HL-60/S4 treated with phorbol 12-myristate 13-acetate at 8.2 ng/mL for 4 days and 3 days (cell line): ENCODE measurements around the gene PHAX.

ENCODE experiments used
- in situ Hi-C: fragments of 300-500 bp; cut with MboI; formaldehyde crosslinking; loops from 2 replicates; pipeline ENCODE4 v1.15.0; 2022; ENCODE audit warnings: low sequenced_read_pairs

Gene PHAX

DNA sequence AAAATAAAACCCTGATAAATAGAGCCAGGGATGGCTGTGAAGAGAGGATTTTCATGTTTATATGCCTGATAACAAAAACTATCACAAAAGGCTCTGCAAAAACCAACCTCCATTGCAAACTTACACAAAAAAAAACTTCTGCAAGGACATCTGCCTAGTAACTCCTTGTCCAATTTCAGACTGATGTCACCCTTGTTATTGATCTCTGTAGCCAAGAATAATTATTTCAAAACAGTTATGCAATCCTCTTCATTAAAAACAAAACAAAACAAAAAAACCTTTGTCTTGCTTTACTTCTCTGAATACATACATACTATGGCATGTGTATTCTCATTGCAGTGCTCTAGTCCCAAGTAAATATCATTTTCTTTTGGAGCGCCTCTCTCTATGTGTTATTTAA lies 49.7 kb downstream of the PHAX start:
- in situ Hi-C loops, result loop anchor here (25.0 kb wide), 1 partner anchor 662 kb away; no protein-coding TSS in a partner anchor

DNA sequence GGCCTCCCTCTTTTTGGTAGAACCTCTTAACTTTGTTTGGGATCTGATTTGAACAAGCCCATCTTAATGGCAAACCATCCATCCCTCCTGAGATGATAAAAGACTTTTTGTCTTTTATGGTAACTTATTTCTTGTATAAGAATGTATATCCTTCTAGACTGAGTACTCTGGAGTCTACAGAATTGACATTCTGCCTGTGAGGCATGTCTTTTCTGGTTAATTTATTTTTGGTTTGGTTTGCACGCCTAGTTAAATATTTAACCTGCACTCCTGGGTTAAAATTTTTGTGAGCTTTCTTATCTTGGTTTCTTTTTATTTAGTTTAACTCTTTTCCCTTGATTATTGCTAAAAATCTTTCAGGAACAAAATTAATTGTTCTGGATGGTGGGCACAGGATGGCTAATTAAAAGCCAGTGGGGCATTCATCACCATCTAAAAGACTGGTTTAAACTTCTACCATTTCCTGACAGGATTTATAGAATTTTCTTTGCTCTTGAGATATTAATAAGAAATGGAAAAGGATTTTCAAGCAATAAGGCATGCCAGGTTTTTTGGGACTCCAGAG lies 50.3 kb downstream of the PHAX start:
- in situ Hi-C loops, result loop anchor here (25.0 kb wide), 1 partner anchor 661 kb away; no protein-coding TSS in a partner anchor

DNA sequence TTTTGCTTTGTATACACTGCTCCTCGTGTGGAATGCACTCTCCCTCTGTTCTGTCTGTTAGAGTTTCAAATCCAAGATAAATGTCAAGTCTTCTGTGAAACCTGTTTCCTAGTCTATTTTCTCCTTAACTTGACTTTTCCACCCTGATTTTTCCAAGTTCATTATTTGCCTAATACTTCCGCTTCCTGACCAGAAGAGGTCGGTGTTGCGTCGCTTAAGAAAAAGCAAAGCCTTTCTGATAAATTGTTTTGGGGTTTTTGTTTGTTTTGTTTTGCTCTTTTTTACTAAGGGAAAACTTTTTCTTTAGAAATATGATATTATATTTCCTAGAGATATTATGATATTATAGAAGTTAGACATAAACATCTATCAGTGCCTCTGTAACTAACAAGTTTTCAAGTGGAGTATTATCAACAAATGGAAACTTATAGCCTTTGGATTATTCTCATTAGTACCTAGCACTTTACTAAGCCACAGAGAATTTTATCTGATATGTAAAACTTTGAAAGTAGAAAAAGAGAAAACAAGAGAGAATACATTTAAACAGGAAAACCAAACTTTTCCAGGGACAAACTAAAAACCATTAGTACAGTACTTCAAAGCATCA lies 55.8 kb downstream of the PHAX start:
- in situ Hi-C loops, result loop anchor here (25.0 kb wide), 1 partner anchor 656 kb away; no protein-coding TSS in a partner anchor

DNA sequence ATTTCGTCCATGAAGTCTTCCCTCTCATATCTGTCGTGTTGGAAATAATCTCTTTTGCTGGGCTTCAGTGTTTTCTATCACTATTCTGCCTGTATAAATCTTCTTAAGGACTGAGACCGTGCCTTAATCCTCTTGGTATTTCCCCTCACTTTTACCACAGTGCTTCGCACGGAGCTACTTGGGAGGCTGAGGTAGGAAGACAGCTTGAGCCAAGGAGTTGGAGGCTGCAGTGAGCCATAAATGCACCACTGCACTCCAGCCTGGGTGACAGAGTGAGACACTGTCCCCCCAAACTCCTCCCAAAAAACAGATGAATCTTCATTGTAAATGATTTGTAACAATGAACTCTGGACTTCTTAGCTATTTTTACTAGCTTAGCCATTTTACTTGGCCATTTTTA lies 57.8 kb downstream of the PHAX start:
- in situ Hi-C loops, result loop anchor here (25.0 kb wide), 1 partner anchor 654 kb away; no protein-coding TSS in a partner anchor

DNA sequence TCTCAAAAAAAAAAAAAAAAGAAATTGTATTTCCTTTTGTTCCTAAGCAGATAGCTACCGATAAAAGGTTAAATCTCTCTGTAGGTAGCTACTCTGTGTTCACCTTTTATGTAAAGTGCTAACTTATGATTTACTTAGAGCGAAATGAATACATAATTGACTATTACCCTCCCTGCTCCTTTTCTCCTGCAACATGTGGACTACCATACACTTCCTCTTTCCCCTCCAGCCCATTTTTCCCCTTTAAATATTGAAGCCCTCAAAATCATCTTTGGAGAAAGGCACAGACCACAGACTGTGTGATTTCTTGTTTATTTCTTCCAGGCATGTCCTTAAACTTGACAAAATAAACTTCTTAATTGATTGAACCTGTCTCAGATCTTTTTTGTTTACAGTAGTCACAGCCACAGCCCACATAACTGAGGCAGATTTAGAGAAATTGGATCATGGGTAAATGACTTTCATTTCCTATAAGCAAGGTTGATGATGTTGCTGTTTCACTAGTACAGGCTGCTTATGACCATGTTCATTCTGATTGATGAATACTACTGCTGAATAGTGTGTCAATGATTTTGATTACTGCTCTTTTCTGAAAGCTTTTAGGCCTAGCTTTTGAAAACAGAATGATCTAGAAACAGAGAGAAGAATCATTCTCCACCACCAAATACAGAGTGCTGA lies 59.2 kb downstream of the PHAX start:
- in situ Hi-C loops, result loop anchor here (25.0 kb wide), 1 partner anchor 652 kb away; no protein-coding TSS in a partner anchor

DNA sequence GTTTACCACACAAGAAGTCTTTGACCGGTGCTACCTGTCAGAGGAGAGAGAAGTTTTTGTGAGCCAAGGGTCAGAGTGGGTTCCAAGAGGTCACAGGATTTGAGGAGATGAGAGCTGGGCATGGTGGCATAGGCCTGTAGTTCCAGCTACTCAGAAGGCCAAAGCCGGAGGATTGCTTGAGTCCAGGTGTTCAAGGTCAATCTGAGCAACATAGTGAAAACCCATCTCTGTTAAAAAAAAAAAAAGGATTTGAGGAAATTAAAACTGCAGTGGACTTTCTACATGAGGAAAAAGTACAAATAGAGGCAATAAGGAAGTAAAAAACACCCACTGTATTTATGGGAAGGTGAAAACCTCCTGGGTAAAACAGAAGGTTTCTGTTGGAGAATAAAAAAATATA lies 63.8 kb downstream of the PHAX start:
- in situ Hi-C loops, result loop anchor here (25.0 kb wide), 1 partner anchor 648 kb away; no protein-coding TSS in a partner anchor

DNA sequence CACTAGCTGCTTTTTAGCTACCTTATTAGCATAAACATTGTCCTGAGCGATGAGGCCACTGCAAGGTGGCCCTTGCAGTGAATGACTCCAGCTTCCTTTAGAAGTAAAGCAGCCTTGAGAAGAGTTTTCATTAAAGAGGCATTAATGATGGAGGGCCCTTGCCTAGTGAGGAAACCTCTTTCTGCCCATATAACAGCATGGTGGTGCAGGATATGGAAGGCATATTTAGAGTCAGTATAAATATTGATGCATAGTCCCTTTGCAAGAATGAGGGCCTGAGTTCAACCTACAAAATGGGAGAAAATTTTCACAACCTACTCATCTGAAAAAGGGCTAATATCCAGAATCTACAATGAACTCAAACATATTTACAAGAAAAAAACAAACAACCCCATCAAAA lies 69.4 kb downstream of the PHAX start:
- in situ Hi-C loops, result loop anchor here (10.0 to 25.0 kb wide), 2 partner anchors 115 to 642 kb away; no protein-coding TSS in a partner anchor

DNA sequence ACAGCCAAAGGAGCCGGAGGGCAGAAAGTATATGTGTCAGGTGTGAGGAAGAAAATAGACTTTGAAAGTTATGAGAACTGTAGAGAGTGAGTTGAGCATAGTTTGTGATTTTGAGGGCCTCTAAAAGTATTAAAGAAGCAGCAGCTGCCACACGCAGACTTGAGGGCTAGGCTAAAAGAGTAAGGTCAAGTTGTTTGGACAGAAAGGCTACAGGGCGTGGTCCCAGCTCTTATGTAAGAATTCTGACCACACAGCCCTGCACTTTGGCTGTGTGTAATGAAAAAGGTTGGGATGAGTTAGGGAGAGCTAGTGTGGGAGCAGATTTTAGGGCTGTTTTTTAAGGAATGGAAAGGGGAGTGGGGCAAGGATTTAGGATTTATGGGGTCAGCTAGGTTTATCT lies 70.9 kb downstream of the PHAX start:
- in situ Hi-C loops, result loop anchor here (10.0 to 25.0 kb wide), 2 partner anchors 113 to 641 kb away; no protein-coding TSS in a partner anchor

DNA sequence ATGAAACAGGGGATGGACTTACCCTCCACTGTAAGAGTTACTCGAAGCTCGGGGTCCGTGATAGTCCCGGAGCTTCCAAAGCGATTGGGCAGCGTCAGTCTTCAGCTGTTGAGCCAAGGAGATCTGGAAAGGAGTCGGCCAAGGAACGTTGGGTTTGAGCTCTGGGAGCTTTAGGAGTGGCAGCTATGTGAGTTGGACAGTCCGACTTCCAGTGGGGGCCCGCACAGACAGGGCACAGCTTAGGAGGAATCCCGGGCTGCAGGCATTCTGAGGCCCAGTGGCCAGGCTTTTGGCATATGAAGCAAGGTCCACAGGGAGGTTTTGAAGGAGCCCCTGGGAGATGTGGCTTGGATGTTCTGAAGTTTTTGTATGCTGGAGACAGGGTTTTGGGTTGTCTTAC lies 72.7 kb downstream of the PHAX start:
- in situ Hi-C loops, result loop anchor here (10.0 to 25.0 kb wide), 2 partner anchors 111 to 639 kb away; no protein-coding TSS in a partner anchor

DNA sequence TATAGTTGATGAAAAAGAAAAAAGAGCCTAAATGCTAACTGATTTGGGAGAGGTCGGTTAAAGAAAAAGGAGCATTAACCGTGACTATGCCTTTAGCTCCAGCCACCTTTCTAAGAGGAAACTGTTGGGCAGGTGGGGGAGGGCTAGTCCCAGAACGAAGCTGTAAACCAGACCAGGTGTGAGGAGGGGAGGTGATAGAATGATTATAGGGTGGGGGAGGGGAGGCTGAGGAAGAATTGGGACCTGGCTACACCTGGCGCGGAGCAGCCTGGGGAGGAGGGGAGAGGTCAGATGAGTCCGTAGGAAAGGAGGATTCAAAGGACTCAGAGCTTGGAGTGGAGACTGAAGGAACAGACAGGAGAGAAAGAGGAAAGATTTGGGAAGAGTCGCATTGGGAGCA lies 73.4 kb downstream of the PHAX start:
- in situ Hi-C loops, result loop anchor here (10.0 to 25.0 kb wide), 2 partner anchors 111 to 638 kb away; no protein-coding TSS in a partner anchor

DNA sequence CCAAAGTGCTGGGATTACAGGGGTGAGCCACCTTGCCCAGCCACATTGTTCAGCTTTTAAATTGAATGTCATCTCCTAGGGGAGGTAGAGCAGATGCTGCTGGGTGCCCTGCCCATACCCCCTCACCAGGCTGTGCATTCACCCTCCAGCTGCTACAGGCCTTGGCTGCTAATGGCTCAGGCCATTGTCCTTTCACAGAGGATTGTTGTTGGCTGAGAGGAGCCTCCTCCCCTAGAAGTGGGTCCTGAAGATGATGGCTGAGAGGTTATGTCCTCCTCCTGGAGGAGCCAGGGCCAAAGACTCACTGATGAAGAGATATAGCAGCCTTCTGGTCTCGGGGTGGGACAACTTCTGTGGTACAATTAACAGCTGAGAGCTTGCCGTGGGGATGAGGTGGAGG lies 74.6 kb downstream of the PHAX start:
- in situ Hi-C loops, result loop anchor here (10.0 kb wide), 1 partner anchor 109 kb away; no protein-coding TSS in a partner anchor

DNA sequence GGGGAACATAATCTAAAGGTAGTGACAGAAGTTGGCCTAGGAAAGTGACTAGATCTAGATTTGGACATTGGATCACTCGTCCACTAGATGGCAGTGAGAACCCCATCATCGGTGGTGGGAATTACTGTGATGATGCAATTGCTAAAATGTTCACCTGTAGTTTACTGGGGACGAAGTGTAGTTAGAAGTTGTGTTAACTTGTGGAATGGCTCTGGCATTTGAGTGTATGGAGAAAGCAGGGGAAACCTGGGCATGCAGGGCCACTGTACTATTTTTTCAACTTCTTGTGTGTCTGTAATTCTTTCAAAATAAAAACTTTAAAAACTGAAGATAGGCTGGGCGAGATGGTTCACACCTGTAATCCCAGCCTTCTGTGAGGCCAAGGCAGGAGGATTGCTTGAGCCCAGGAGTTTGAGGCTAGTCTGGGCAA lies 75.5 kb downstream of the PHAX start:
- in situ Hi-C loops, result loop anchor here (10.0 kb wide), 1 partner anchor 109 kb away; no protein-coding TSS in a partner anchor
